Stimulated activated CD4-positive, alpha-beta T cell treated with anti-CD3 and anti-CD28 coated beads, Interleukin-12 subunit alpha, Interleukin-12 subunit beta, amount 100 ng/mL, for 48 hours (primary cell): ENCODE data around the gene CTSW.
A peak's percentile ranks its signal among the peaks of the same experiment; 100 is the strongest.

Experiments used
- DNase-seq, 3 donors: peaks; one replicate each; pipeline ENCODE4 v3.0.0-alpha.2; 2020; ENCODE audit warnings: low read depth in 2 of 3, low spot score in 1 of 3

The CTSW gene

DNA sequence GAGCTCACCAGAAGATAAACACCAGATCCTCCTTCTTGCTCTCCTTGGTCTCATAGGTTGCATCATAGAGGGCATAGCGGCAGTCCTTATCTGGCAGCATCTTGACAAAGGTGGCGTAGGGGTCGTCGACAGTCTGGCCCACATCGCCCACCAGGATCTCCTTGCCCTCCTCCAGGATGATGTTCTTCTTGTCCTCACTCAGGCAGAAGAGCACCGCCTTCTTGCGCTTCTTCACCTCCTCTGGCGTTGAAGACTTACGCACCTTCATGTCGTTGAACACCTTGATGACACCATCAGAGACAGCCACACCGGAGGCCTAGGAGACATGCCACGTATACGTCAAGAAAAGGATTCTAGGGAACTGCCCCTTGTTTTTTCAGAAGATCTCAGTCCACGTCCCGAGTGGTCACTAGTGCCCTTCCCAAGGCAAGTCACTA lies 23.7 kb upstream of the CTSW start:
- no peak for DNase-seq

GRCh38 chr11:65856689-65857499 lies 22.7 kb upstream of the CTSW start:
- DNase-seq = peak; percentile 65 to 77 (median 75)

DNA sequence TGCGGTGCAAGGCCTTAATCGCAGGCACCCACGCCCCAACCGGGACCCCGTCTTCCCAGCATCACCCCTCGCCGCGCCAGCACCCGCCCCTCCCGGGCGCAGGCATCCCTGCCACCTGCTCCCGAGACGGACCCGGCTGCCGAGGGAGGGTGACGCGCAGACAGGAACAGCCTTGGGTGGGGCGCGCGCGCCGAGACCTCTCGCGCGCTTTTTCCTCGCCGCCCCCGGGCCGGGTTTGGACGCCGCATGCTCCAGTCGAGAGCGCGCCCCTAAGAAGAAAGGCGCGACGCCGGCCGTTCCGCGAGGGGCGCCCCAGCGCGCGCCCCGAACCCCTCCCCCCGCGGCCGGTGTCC lies 22.2 kb upstream of the CTSW start:
- peak in 1 of 3 donors; percentile 50 for DNase-seq

DNA sequence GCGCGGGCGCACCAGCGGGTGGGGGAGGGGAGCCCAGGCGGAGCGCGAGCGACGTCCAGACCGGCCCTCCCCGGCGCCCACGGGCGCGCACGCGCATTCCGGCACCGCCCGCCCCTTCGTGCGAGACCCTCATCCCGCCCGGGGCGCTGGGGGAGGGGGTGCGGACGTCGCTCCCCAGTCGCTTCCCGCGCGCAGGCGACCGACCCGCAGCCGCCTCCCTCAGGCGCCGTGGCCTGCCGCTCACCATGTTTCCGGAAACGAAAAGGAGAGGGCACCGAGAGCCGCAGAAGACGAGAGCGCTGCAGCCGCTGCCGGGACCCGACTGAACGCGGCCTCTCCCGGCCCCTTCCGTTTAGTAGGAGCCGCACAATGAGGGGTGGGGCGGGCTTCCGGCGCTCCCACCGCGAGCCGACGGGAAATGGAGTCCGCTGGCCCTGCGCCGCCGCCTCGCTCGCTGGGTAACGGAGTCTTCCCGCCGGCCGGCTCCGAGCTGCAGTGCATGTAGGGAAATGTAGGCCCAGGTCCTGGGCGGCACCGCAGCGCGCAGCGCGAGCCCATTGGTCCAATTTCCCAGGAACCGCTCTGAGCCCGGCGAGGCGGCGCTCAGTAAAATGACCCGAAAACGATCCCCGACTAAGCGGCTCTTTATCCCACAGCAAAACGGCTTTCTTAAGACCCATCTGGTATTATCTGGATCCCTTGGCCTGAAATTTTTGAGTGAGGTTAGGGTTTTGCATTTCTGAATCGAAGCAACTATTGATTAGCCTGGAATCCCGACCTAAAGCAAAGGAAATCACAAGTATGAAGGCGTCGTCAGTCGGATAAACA lies 21.6 kb upstream of the CTSW start, which contains the start of gene CFL1:
Gene CFL1 (minus strand): TSS at position 328 of the 828 bp plus-strand sequence. CDS start 81 bp downstream, at position 247.
- peak; percentile 91 to 97 (median 97) for DNase-seq

DNA sequence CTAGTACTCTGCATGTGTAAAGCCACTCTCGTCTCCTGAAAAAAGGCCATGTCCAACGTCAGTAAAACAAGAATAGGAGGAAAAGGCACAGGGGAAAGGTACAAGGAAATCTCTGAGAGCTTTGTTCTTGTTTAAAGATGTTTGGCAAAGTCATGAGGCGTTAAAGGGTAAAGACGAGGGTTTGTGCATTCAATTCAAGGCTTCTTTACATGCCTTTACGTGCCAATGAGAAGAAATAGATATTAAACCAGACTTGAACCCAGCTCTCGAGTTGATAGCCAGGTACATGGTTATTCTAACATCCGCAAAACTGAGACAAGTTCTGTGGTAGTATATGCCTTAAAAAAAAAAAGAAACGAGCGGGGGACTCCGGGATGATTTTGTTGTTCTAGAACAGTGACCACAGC lies 21.0 kb upstream of the CTSW start:
- no peak for DNase-seq

GRCh38 chr11:65859095-65859811 lies 20.4 kb upstream of the CTSW start:
- peak; percentile 93 to 99 (median 97) for DNase-seq

- peak in 1 of 3 donors; percentile 37 for DNase-seq
Measured at GRCh38 chr11:65859812-65860277, 19.8 kb upstream of the CTSW start.

DNA sequence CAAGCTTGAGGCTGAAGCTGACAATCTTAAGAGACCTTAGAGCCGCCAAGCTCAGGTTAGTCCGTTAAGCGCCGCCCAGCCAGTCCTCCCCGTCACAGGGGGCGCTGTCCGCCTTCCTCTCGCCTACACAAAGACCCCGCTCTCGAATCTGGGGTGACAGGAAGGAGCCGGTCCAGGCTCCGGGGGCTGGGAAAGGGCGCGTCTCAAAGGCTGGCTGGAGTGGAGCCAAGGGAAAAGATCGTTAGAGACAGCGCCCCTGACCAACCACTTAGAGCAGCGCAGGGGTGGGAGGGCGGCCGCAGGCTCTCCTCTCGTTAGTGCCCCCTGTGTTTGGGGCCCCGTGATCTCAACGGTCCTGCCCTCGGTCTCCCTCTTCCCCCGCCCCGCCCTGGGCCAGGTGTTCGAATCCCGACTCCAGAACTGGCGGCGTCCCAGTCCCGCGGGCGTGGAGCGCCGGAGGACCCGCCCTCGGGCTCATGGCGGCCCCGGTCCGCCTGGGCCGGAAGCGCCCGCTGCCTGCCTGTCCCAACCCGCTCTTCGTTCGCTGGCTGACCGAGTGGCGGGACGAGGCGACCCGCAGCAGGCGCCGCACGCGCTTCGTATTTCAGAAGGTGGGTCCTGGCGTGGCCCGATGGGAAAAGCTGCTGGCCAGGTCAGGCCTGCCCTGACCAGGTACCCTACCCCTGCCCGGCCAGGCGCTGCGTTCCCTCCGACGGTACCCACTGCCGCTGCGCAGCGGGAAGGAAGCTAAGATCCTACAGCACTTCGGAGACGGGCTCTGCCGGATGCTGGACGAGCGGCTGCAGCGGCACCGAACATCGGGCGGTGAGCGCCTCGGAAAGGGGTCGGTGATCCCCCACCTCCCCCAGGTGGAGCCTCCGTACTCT lies 19.1 kb upstream of the CTSW start, which contains the start of gene MUS81:
Gene MUS81 (plus strand): TSS at position 156 of the 887 bp plus-strand sequence. CDS start 321 bp downstream, at position 477.
- peak; percentile 91 to 96 (median 93) for DNase-seq

- no peak for DNase-seq
Measured at GRCh38 chr11:65861165-65861505, 18.5 kb upstream of the CTSW start.

- no peak for DNase-seq
Measured at GRCh38 chr11:65861533-65862183, 18.0 kb upstream of the CTSW start.

GRCh38 chr11:65862191-65862735 lies 17.4 kb upstream of the CTSW start:
- DNase-seq = no peak

DNA sequence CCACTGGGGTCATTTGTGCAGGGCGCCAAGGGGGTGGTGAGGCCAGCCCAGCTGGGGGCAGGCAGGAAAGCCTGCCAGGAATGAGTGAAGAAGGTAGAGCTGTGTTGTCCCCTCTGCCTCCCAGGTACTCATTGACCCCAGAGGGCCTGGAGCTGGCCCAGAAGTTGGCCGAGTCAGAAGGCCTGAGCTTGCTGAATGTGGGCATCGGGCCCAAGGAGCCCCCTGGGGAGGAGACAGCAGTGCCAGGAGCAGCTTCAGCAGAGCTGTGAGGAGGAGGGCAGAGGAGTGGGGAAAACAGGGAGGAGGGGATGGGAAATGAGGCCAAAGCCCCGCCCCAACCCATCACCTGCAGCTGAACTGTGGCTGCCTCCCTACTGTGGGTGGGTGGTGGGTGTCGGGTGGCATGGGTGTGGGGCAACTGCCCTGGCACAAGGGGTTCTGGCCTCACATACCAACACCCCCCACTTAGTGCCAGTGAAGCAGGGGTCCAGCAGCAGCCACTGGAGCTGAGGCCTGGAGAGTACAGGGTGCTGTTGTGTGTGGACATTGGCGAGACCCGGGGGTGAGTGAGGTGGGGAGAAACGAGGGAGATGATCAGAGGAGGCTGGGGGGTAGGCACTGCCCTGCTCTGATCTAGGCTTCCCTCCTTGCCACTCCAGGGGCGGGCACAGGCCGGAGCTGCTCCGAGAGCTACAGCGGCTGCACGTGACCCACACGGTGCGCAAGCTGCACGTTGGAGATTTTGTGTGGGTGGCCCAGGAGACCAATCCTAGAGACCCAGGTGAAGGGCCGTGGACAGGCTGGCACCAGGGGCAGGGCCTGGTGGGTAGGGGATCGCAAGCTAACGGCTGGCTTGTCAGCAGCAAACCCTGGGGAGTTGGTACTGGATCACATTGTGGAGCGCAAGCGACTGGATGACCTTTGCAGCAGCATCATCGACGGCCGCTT lies 16.4 kb upstream of the CTSW start:
- DNase-seq = no peak

- DNase-seq = no peak
Measured at GRCh38 chr11:65863889-65864705, 15.5 kb upstream of the CTSW start.

DNA sequence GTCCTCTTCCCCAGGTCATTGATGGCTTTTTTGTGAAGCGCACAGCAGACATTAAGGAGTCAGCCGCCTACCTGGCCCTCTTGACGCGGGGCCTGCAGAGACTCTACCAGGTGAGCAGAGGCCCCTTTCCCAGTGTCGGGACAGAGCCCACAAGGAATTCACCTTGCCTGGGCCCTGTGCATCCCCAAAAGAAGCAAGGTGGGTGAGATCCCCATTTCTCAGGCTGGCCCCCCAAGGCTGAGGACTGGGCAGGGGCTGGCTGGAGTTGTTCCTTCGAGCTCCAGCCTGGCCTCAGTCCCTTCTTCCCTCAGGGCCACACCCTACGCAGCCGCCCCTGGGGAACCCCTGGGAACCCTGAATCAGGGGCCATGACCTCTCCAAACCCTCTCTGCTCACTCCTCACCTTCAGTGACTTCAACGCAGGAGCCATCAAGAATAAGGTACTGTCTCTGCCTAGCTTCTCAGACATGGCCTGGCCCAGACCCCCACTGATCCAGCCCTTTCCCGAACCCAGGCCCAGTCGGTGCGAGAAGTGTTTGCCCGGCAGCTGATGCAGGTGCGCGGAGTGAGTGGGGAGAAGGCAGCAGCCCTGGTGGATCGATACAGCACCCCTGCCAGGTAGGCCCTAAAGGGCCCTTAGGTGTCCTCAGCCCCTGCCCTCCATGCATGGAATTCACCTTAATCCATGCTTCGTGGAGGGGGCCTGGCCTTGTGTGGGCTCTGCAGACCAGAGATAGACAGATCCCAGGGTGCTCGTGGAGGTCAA lies 14.7 kb upstream of the CTSW start:
- DNase-seq = no peak

DNA sequence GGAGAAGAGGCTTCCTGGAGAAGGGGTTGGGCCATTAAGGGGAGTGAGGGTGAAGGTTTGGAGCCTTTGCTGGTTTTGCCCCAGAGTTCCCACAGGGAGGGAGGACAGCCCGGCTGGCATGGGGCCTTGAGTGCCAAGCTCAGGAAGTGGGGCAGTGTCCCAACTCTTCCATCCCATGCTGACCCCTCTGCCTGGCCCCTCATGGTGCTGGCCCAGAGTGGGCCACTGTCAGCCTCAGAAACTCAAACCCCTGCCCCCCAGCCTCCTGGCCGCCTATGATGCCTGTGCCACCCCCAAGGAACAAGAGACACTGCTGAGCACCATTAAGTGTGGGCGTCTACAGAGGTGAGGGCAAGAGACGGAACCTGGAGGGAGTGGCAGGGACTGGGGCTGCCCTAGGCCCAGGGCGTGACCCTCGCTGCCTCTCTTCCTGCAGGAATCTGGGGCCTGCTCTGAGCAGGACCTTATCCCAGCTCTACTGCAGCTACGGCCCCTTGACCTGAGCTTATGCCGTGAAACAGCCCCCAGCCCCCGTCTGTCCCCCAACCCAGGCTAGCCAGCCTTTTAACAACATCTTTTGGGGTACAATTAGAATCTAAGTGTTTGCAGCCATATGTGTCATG lies 14.0 kb upstream of the CTSW start:
- DNase-seq = no peak
